GM20431 (cell line): ENCODE data around the gene BORCS6.

Experiments
- in situ Hi-C: fragments of 300-500 bp; cut with MseI, MboI; formaldehyde crosslinking; loops from one replicate; pipeline ENCODE4 v1.15.0; 2020; ENCODE audit warnings: low sequenced_read_pairs; ENCODE audit not compliant: unreplicated experiment

The BORCS6 gene

DNA sequence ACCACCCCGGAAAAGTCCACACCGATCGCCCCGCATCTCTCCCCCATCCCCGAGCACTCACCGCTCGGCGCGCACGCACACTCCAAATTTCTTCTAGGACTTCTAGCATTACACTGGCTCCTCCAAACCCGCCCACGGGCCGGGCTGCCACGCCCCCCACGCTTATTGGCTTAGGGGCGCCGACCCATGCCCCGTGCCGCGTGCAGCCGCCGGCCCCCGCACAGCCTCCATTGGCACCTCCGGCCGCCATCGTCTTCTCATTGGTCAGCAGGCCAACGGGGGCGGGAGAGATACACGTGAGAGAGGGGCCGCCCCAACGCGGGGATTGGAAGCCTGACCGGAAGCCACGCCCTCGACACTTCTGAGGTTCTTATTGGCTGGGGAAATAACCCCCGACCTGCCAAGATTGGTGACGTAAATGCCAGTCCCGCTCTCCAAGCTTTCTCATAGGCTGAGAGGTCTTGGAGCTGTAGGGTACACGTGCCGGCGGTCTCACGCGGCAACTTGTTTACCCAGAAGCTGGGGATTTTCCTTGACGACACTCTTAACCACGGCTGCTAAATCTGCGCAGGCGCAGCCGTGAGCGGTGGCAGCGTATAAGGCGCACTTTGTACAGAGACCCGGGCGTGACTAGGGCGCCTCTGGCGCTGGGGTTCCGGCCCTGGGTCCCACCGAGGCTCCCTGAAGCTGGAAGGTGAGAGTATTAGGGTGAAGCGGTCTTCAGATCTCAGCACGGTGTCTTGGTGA lies 33.6 kb downstream of the BORCS6 start:
- in situ Hi-C loops = no loop called here

GRCh38 chr17:8155996-8156245 lies 34.1 kb downstream of the BORCS6 start:
- in situ Hi-C loops = no loop called here

DNA sequence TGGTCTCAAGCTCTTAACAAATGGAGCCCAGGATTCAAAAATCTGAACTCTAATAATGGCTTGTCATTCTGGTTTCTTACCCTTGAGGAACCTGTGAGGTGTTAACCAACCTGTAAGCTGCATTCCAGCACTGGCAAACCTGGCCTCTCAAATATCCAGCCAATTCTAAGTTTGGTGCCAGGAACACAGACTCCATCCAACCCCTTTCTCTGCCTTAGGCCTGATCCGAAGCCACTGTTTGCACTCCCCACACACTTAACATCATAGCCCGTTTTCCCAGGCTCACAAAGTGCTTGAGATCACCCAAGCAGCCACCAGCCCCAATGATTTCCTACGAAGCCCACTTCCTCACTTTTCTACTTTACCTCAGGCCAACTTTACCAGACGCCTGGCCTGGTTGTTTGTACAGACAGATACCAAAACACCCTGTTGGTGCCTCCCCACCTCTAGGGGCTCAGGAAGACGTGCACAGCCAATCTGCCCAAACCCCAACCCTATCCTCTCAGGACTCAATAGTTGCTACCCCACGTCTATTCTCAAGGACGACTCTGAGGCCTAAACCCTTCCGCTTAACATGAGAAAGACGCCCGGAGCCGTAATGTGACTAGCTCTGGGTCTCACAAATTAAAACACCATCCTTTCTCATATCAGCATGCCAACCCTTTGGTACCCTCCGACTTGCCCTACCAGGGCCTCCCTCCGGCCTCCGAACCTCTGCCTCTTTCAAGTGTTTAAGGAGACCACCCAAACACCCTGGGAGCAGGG lies 34.6 kb downstream of the BORCS6 start:
- in situ Hi-C loops = no loop called here

- in situ Hi-C loops = no loop called here
Observed at GRCh38 chr17:8154608-8155155, 35.3 kb downstream of the BORCS6 start.

- in situ Hi-C loops = no loop called here
Observed at GRCh38 chr17:8153957-8154607, 35.9 kb downstream of the BORCS6 start.

DNA sequence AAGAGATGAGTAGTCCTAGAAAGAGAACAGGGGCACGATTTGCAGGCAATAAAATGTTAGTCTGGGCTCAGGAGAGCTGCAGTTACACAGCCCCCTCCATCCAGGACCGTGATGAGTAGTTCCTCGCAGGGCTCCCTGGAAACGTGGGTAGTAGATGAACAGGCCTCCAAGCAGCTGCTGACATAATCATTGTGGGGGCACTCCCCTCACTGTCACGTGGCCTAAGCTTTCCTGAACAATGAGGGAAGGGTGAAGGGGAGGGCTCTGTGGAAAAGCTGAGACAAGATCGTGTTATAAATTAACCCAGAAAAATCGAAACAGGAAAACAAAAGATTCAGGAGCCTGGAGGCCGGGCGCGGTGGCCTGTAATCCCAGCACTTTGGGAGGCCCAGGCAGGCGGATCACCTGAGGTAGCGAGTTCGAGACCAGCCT lies 36.4 kb downstream of the BORCS6 start:
- in situ Hi-C loops = no loop called here

DNA sequence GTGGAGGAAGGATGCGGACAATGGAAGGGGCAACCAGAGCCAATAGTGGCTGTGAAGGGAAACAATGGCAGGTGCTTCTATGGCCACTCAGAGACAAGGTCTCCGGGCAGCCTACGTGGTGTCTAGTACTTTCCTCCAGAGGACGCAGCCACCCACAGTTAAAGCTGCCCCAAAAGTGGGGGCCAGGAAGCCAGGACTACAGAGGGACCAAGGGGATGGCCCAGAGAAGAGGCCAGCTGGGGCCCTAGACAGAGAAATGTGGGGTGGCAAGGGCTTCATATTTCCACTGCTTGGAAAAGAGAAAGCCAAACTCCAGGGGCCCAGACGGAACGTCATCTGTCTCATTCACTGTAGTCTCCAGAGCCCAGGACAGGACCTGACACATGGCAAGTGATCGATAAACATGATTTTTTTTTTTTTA lies 36.9 kb downstream of the BORCS6 start:
- in situ Hi-C loops = no loop called here

DNA sequence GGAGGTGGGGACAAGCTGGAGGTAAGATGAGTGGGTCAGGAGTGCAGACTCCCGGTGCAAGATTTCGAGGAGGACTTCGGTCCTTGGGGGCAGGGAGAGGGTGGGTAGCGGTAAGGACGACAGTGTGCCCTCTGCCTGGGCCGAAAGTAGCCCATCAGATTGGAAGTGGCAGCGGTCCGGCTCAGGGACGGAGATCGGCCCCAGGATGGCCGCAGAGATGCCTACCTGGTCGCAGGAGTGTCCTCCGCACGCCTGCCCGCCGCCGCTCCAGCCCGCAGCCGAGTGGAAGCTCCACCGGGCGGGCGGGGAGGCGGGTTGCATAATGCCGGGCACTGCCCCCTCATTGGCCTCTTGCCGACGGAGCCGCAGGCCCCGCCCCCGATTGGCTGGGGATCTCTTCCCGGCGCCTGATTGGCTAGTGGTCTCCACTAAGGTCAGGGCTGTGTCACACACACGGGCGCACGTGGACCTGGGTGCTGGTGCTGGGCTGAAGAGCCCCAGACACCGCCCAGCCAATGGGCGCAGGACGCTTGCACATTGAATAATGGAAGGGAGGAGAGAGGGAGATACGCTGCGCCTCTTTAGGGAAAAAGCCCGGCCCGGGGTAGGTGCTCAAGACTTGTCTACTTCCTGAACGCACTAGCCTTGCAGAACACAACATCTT lies 37.7 kb downstream of the BORCS6 start, which contains the start of gene PER1:
Gene PER1 (minus strand): TSS at position 293 of the 664 bp plus-strand sequence. CDS start 1,698 bp downstream, outside the sequence.
- in situ Hi-C loops = no loop called here

DNA sequence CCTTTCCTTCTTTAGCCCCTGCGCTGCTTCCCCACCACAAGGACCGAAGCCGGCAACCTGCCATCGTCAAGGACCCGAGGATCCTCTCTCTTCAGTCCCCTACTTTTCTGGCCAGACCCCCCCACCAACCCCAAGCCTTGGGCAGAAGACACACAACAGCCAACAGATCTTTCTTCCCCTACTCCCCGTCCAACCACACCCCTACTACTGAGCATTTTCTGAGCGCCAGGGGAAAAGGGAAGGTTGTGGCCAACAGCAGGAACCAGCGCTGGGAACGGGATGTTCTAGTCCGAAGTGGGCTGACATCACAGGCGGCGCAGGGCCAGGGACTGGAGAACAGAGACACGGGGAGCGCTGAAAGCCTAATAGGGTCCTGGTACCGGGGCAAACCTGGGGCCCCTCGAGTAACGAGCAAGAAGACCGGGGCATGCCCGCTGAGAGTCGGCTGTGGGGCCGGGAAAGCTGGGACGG lies 38.3 kb downstream of the BORCS6 start:
- in situ Hi-C loops = no loop called here

DNA sequence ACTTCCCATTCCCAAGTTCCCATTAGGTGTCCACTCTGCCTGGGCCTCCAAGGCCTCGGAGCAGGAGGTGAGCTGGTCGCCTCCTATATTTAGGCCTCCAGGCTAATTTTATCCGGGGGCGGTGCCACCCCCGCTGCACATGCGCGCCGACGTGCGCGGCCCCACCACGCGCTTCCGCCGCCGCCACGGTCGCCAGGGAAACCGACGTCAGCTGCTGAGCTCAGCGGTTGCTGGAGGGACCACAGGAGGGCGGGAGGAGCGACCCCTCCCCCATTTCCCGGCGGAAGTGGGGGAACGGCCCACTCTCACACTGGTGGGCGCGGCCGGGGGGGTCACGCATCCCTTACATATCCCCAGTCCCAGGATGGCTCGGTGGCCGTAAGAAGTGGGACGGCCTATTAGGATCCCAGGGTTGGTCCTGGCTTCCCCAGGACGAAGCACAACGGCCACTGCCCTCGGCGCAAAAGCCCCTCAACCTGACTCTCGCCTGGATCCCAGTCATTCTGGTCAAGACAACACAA lies 38.8 kb downstream of the BORCS6 start:
- in situ Hi-C loops = no loop called here

DNA sequence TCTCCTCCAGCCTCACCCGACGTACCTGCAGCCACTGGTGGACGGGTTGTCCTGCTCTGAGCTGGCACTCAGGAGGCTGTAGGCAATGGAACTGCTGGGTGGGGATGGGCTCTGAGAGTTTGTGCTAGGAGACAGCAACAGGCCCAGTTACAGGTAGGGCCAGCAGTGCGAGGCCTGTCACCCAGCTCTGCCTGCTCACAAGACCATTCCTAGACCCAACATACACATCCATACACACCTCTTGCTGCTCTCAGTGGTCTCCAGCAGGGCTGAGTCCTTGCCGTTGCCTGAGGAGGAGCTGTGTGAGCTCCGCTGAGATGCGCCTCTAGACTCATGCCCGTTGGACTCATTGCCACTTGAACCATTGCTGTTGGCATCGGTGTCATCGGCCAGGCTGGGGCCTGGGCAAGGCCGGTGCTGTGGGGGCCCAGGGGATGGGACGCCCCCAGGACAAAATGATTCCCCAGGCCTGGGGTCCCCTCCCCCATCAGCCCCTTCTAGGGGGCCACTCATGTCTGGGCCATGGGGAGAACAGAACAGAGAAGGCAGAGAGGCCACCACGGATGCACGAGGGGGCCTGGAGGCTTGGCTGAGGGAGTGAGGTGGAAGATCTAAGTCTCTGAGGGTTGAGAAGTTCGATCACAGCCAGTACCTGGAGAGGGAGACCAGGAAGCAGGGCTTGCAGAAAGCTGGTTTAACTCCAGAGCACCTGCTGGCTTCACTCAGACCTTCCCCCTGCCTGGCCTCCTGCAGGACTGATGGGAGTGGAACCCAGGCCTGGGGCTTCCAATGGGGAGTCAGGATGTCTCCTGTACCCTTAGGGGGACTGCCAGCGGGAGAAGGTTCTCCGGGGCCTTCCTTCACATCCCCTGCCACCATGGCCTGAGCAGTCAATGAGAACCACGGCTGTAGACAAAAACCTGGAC lies 39.5 kb downstream of the BORCS6 start:
- in situ Hi-C loops = no loop called here

GRCh38 chr17:8149419-8150193 lies 40.4 kb downstream of the BORCS6 start:
- in situ Hi-C loops = no loop called here

GRCh38 chr17:8148560-8148959 lies 41.4 kb downstream of the BORCS6 start:
- in situ Hi-C loops = no loop called here

- in situ Hi-C loops = no loop called here
Observed at GRCh38 chr17:8147805-8148404, 42.1 kb downstream of the BORCS6 start.

- in situ Hi-C loops = no loop called here
Observed at GRCh38 chr17:8147141-8147804, 42.7 kb downstream of the BORCS6 start.

GRCh38 chr17:8146381-8147140 lies 43.4 kb downstream of the BORCS6 start:
- in situ Hi-C loops = no loop called here

DNA sequence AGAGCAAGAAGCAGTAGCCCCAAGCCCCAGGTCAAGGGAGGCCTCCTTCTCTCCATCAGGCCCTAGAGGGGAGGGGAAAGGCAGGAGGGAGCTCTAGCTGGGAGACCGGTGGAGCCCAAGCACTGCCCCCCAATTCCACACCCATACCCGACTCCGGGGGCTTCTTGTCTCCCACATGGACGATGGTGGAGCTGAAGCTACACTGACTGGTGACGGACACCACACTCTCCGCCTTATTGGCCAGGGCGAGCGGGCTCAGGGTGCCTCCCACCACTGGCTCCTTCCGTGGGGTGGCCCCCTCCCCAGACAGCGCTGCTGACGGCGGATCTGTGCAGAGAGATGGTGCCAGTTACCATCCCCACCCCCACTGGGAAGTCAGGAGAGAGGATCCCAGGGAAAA lies 44.2 kb downstream of the BORCS6 start:
- in situ Hi-C loops = no loop called here
